NCI-H187 treated with DMSO at 0.1 percent for 48 hours (cell line): ENCODE results near the gene LIPC.
A peak's percentile ranks its signal among the peaks of the same experiment; 100 is the strongest.

Source experiments
- DNase-seq: peaks from one replicate; lab custom pipeline; 2025; lab: John Stamatoyannopoulos, UW

The LIPC gene

GRCh38 chr15:58436552-58436951, 4.8 kb downstream of the LIPC start:
- no peak for DNase-seq

- DNase-seq: no peak
Observed at GRCh38 chr15:58437531-58438105, 5.8 kb downstream of the LIPC start.

GRCh38 chr15:58438111-58438510, 6.3 kb downstream of the LIPC start:
- DNase-seq: no peak

GRCh38 chr15:58438956-58439355, 7.2 kb downstream of the LIPC start:
- peak; percentile 21 for DNase-seq

- DNase-seq: no peak
Observed at GRCh38 chr15:58440158-58440910, 8.5 kb downstream of the LIPC start.

- no peak for DNase-seq
Observed at GRCh38 chr15:58440922-58441321, 9.1 kb downstream of the LIPC start.

- DNase-seq: no peak
Observed at GRCh38 chr15:58441376-58442070, 9.7 kb downstream of the LIPC start.

GRCh38 chr15:58442122-58442521, 10.3 kb downstream of the LIPC start:
- no peak for DNase-seq

- DNase-seq: no peak
Observed at GRCh38 chr15:58443308-58443707, 11.5 kb downstream of the LIPC start.

- DNase-seq: no peak
Observed at GRCh38 chr15:58444056-58444455, 12.3 kb downstream of the LIPC start.

GRCh38 chr15:58444658-58445332, 13.0 kb downstream of the LIPC start:
- no peak for DNase-seq

- DNase-seq: no peak
Observed at GRCh38 chr15:58445865-58446264, 14.1 kb downstream of the LIPC start.

- no peak for DNase-seq
Observed at GRCh38 chr15:58446521-58446920, 14.7 kb downstream of the LIPC start.

- DNase-seq: no peak
Observed at GRCh38 chr15:58447271-58448010, 15.7 kb downstream of the LIPC start.

- DNase-seq: no peak
Observed at GRCh38 chr15:58448331-58448730, 16.5 kb downstream of the LIPC start.

- no peak for DNase-seq
Observed at GRCh38 chr15:58448906-58449305, 17.1 kb downstream of the LIPC start.

GRCh38 chr15:58451826-58452225, 20.0 kb downstream of the LIPC start:
- no peak for DNase-seq

- no peak for DNase-seq
Observed at GRCh38 chr15:58452775-58453174, 21.0 kb downstream of the LIPC start.

- no peak for DNase-seq
Observed at GRCh38 chr15:58453931-58454793, 22.4 kb downstream of the LIPC start.

- DNase-seq: no peak
Observed at GRCh38 chr15:58454950-58455401, 23.2 kb downstream of the LIPC start.

GRCh38 chr15:58457466-58457965, 25.7 kb downstream of the LIPC start:
- no peak for DNase-seq
